NCI-H69 (cell line): ENCODE data around the gene ZNF691.
"Not testable (repeated sequence)": the region's sequence is repeated elsewhere in the genome, so short reads cannot be mapped to it uniquely, and the experiment has no call there.

Experiments
- DNase-seq: peaks from one replicate; lab custom pipeline; 2025; lab: John Stamatoyannopoulos, UW

The ZNF691 gene

GRCh38 chr1:42832641-42833240 lies 13.7 kb upstream of the ZNF691 start:
- DNase-seq: no peak

DNA sequence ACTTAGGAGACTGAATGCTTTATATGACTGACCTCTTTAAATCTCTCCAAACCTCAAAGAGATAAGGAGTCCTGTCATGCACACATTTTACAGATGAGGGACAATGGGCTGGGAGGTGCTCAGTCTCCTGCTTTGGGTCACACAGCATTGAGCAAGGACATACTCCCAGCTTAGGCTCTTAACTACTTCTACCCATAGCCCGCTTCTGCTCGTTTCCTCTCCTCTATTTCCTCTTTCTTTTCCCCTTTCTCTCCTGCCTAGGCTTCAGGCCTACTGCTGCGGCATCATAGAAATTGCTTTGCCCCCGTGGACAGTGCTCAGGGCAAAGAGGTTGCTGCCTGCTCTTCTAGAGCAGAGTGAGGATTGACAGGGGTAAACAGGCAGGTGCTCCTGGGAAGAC lies 12.4 kb upstream of the ZNF691 start:
- no peak for DNase-seq

- no peak for DNase-seq
These were observed 11.6 kb upstream of the ZNF691 start for GRCh38 chr1:42834803-42835202.

DNA sequence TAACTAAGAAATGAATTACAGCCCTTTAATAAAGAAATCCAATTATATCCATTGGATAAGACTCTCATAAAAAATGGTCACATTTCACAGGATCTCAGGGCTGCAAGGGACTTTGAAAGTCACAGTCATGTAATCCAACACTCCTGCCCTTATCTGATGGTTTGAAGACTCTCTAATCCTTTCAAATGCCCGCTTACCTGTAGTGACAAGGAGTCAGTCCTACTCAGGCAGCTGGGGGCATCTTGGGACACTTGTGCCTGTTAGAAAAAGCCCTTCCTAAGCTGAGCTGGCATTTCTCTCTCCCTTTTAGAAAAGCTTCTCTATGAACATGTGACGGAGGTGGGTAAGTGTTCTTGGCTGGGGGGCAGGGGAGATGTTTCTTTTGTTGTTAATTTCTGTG lies 11.0 kb upstream of the ZNF691 start:
- no peak for DNase-seq

DNA sequence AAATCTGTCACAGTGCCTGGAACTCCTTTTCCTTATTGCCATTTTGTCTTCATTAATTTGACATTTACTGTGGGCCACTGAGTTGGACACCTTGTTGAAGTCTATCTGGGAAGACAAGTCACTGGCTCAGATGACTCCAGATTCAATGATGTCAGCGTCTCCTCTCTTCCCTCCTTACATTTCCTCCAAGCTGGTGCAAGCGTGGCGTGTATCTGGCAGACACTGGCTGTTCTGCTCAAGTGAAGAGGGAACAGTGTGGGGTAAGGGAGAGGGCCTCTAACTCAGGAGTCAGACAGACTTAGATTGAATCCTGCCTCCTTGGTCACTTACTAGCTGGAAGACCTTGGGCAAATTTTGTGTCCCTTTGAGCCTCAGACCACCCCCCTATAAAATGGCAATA lies 8.7 kb upstream of the ZNF691 start:
- no peak for DNase-seq

- no peak for DNase-seq
These were observed 7.8 kb upstream of the ZNF691 start for GRCh38 chr1:42838482-42839190.

- DNase-seq: no peak
These were observed 5.4 kb upstream of the ZNF691 start for GRCh38 chr1:42841010-42841409.

DNA sequence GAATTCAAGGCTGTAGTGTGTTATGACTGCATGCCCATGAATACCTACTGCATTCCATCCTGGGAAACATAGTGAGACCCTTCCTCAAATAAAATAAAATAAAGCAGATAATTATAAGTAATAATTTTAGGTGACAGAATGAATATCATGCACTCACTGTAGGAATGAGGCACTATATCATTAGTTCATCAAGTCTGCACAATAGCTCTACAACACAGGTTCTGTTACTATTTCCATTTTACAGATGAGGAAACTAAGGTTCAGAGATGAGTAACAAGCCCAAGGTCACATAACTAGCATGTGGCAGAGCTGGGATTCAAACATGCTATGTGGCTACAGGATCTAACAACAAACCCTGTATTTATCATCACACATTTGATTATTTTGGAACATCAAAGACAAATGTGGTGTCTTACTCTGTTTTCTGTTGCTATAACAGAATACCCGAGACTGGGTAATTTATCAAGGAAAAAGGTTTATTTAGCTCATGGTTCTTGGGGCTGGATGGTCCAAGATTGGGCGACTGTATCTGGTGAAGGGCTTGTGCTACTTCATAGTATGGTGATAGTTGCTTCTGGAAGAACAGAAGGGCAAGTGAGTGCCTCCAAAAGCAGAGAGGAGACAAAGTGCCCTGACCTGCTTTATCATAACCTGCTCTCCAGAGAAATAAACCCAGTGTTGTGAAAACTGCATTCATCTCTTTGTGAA lies 4.8 kb upstream of the ZNF691 start:
- no peak for DNase-seq

DNA sequence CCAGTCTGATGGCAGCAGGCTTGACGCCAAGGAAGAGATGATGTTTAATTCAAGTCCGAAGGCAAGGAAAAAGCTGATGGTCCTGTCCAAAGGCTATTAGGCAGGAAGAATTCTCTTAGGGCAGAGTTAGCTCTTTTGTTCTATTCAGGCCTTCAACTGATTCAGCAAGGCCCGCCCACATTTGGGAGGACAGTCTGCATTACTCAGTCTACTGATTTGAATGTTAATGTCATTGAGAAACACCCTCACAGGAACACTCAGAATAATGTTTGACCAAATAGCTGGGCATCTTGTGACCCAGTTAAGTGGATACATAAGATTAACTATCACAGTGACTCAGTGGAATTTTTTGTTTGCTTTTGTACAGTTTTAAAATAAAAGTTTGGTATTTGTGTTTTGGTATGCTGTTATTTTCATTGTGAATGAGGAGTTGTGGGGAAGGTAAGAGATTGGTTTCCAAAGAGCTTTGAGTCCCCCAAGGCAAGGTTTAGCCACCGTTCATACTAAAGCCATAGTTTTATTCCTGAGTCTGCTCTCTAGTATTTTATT lies 1.7 kb upstream of the ZNF691 start:
- no peak for DNase-seq

- no peak for DNase-seq
These were observed 1.2 kb upstream of the ZNF691 start for GRCh38 chr1:42845193-42845592.

DNA sequence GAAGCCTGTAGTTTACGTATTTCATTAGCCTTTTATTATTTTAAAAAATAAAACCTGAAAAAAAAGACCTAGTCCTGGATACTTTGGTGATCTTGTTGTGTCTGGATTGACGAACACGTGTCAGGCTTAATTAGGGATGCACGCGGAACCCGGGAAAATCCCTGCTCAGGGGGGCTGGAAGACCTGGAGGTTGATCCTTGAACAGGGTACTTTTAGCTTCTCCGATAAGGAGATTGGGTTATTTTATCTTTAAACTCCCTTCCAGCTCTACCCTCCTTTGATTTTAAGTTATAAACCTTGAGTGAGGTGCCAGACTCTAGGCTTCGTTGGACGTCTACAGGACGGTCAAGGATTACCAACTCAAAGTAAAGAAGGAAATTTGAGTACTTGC lies 552 bp upstream of the ZNF691 start:
- peak; percentile 17 for DNase-seq

GRCh38 chr1:42847111-42847595 lies 740 bp downstream of the ZNF691 start:
- DNase-seq: no peak

GRCh38 chr1:42847721-42848460 lies 1.5 kb downstream of the ZNF691 start:
- DNase-seq: no peak

DNA sequence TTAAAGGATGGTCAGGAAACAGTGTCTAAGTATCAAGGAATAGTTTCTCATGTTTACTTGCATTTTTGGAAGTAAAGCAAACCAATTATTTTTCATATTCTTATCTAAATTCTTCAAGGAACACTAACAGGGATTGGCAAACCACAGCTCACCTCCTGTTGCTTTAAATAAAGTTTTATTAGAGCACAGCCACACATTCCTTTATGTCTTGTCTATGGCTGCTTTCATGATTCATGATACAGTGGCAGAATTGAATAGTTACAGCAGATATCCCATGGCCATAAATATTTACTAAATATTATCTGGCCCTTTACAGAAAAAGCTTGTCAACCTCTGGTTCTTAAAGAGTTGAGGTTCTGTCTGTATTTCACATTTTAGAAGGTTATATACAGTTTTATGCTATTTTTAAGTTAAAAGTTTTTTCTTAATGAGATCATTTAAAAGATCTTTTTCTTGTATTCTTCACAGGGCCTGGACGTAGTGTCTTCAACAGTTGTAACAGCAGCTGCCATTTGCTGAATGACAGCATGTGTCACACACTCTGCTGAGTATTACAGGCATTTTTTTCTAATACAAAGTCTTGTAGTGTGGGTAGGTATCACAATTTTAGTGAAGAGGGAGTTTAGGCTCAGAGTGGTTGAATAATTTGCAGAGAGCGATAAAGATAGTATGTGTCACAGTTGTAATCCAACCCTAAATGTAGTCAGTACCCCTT lies 2.6 kb downstream of the ZNF691 start:
- no peak for DNase-seq

DNA sequence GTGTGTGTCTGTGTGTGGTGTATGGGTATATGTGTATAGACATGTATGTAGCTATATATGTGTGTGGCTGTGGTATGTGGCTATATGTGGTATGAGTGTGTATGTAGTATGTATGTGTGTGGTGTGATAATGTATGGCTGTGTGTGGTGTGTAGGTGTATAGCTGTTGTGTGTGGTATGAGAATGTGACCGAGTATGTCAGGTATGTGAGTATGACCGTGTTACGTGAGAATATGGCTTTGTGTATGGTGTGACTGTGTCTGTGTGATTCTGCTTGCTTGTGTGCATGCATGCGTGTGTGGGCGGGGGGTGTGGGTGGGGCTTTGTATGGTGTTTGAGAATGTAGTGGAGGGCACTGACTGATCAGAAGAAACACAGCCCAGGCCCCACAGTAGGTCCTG lies 3.5 kb downstream of the ZNF691 start:
- no peak for DNase-seq

GRCh38 chr1:42851420-42851819 lies 5.0 kb downstream of the ZNF691 start:
- no peak for DNase-seq

DNA sequence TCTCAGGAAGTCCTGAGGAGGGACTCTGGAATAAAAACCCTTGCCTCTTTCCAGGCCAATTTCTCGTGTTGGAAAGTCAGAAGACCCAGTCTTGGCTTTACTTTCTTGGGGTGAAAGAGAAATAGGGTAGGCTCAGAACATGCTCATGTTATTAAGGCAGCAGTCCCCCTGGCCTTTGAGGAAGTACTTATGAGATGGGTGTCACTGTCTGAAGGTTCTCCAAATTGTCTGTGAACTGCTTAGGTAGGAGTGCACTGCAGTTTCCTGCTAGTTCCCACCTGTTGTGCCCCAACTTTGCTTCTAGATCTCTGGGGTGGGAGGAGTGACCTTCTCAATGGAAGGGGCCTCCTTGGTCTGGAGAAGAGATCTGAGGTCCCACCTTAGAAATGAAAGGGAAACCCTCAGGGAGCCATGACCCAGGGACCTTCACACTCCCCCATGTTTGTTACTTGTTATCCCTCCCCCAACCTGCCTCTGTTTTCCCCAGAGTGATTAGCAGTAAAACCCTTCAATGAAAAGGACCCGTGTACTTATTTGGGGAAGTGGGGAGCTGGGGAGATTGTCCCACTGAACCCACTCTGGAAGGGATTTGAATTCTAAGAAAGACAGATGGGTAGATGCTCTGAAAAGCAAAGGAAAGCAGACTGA lies 5.7 kb downstream of the ZNF691 start:
- no peak for DNase-seq

GRCh38 chr1:42852608-42852980 lies 6.2 kb downstream of the ZNF691 start:
- no peak for DNase-seq

GRCh38 chr1:42853116-42853884 lies 6.9 kb downstream of the ZNF691 start:
- DNase-seq: no peak

DNA sequence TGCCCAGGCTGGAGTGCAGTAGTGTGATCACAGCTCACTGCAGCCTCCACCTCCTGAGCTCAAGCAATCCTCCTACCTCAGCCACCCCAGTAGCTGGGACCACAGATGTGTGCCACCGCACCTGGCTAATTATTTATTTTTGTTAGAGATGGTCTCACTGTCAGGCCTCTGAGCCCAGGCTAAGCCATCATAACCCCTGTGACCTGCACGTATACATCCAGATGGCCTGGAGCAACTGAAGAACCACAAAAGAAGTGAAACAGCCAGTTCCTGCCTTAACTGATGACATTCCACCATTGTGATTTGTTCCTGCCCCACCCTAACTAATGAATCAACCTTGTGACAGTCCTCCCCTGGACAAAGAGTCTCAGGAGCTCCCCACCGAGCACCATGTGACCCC lies 10.1 kb downstream of the ZNF691 start:
- not testable (repeated sequence) for DNase-seq
